SK-N-SH (cell line): ENCODE results near the gene NEU2. TPM values are rescaled to one million over a fixed set of nuclear protein-coding genes. Genes with fewer than 3 reads are reported as not detected.

Experiments
- CTCF ChIA-PET: fragments of 300-600, 350-600 bp; formaldehyde crosslinking; extraction: SDS; loops from one replicate; lab custom pipeline; 2021; lab: Yijun Ruan, JAX
- POLR2A ChIA-PET: fragments of 350-600 bp; sonication (Branson Sonifier 250); formaldehyde crosslinking; extraction: SDS; loops from one replicate; lab custom pipeline; 2020; ENCODE audit warnings: antibody characterized with exemption, inconsistent platforms; lab: Yijun Ruan, JAX
- DNase-seq: peaks from one replicate; pipeline ENCODE4 v3.0.0; 2012
- H2AFZ ChIP-seq: fragments of 200-600 bp; sonication (generic); 2 replicates; pipeline ENCODE4 v1.8.1; 2016; ENCODE audit warnings: antibody characterized with exemption, mild to moderate bottlenecking, low read depth
- H3F3A ChIP-seq: fragments of 200-600 bp; sonication (generic); replicated peaks from 2 replicates; pipeline ENCODE3; 2016; ENCODE audit warnings: antibody characterized with exemption, mild to moderate bottlenecking; ENCODE audit not compliant: insufficient read depth
- H3K27ac ChIP-seq, 2 experiments: fragments of 200-500 bp in 1 of 2; fragments of 200-600 bp in 1 of 2; sonication (Bioruptor generic) in 1 of 2; sonication (generic), shearing (Covaris generic) in 1 of 2; 2 replicates each; pipeline versions ENCODE4 v1.5.1 to v1.6.1; 2014 to 2016; ENCODE audit warnings: low read depth in 2 of 2, inconsistent platforms in 1 of 2, low read length in 1 of 2, mild to moderate bottlenecking in 1 of 2, mixed read lengths in 1 of 2
- H3K27me3 ChIP-seq: fragments of 200-600 bp; sonication (generic), shearing (Covaris generic); 2 replicates; pipeline ENCODE4 v1.6.1; 2016; ENCODE audit warnings: mixed run types; ENCODE audit not compliant: insufficient read depth
- H3K36me3 ChIP-seq, 2 experiments: fragments of 200-500 bp in 1 of 2; fragments of 200-600 bp in 1 of 2; sonication (Bioruptor generic) in 1 of 2; sonication (generic) in 1 of 2; replicated peaks in 1 of 2; 2 replicates each; pipeline versions ENCODE3 to v1.5.1; 2014 to 2016; ENCODE audit warnings: low read length in 1 of 2, mild to moderate bottlenecking in 1 of 2; ENCODE audit not compliant: insufficient read depth in 2 of 2, control insufficient read depth in 1 of 2
- H3K4me1 ChIP-seq, 2 experiments: fragments of 200-500 bp in 1 of 2; fragments of 200-600 bp in 1 of 2; sonication (Bioruptor generic) in 1 of 2; sonication (generic), shearing (Covaris generic) in 1 of 2; 2 replicates each; pipeline versions ENCODE4 v1.5.1 to v1.6.1; 2014 to 2016; ENCODE audit warnings: low read depth in 1 of 2, low read length in 1 of 2, mixed run types in 1 of 2; ENCODE audit not compliant: insufficient read depth in 2 of 2, control insufficient read depth in 1 of 2
- H3K4me2 ChIP-seq: fragments of 200-600 bp; sonication (generic), shearing (Covaris generic); 2 replicates; pipeline ENCODE4 v1.6.1; 2017; ENCODE audit warnings: mixed run types
- H3K4me3 ChIP-seq, 2 experiments: fragments of 200-500 bp in 1 of 2; fragments of 200-600 bp in 1 of 2; sonication (Bioruptor generic) in 1 of 2; sonication (generic), shearing (Covaris generic) in 1 of 2; 2 replicates each; pipeline versions ENCODE4 v1.5.1 to v1.8.1; 2014 to 2016; ENCODE audit warnings: low read depth in 2 of 2, inconsistent platforms in 1 of 2, low read length in 1 of 2, mild to moderate bottlenecking in 1 of 2, mixed read lengths in 1 of 2, moderate library complexity in 1 of 2
- H3K79me2 ChIP-seq: fragments of 200-600 bp; sonication (generic); 2 replicates; pipeline ENCODE4 v1.8.1; 2017; ENCODE audit warnings: mild to moderate bottlenecking; ENCODE audit not compliant: insufficient read depth
- H3K9ac ChIP-seq: fragments of 200-600 bp; sonication (generic); 2 replicates; pipeline ENCODE4 v1.6.1; 2017; ENCODE audit warnings: mixed run types
- H3K9me2 ChIP-seq: fragments of 200-600 bp; sonication (generic); 2 replicates; pipeline ENCODE4 v1.6.1; 2017; ENCODE audit warnings: mixed run types
- H3K9me3 ChIP-seq: fragments of 200-600 bp; sonication (generic); 2 replicates; pipeline ENCODE4 v1.6.1; 2017; ENCODE audit warnings: mixed run types, mild to moderate bottlenecking, moderate library complexity
- H4K20me1 ChIP-seq: fragments of 200-600 bp; sonication (generic); 2 replicates; pipeline ENCODE4 v1.6.1; 2017; ENCODE audit warnings: mild to moderate bottlenecking, mixed run types; ENCODE audit not compliant: insufficient read depth
- ELF1 ChIP-seq: IDR thresholded peaks from 2 replicates; pipeline ENCODE4 v1.4.0; 2012
- EP300 ChIP-seq, 2 experiments: IDR thresholded peaks; 2 replicates each; pipeline versions ENCODE4 v1.4.0 to v1.6.1; 2012; ENCODE audit warnings: borderline replicate concordance in 1 of 2, low read depth in 1 of 2, low read length in 1 of 2
- EZH2phosphoT487 ChIP-seq: fragments of 200-600 bp; sonication (generic); IDR thresholded peaks from 2 replicates; pipeline ENCODE4 v1.6.1; 2017; ENCODE audit warnings: low read depth, mixed run types, mild to moderate bottlenecking, antibody characterized with exemption, moderate library complexity, borderline replicate concordance
- FOSL2 ChIP-seq: IDR thresholded peaks from 2 replicates; pipeline ENCODE4 v1.4.0; 2012; ENCODE audit warnings: low read depth, mild to moderate bottlenecking, moderate library complexity, borderline replicate concordance
- GABPA ChIP-seq: IDR thresholded peaks from 2 replicates; pipeline ENCODE4 v1.4.0; 2012; ENCODE audit warnings: low read depth, mild to moderate bottlenecking
- GATA2 ChIP-seq: sonication (generic); formaldehyde crosslinking; IDR thresholded peaks from 2 replicates; pipeline ENCODE4 v1.5.0; 2020; ENCODE audit warnings: mild to moderate bottlenecking, missing genetic modification reagents
- JUND ChIP-seq: IDR thresholded peaks from 2 replicates; pipeline ENCODE4 v1.4.0; 2012
- MXI1 ChIP-seq: IDR thresholded peaks from 2 replicates; pipeline ENCODE4 v1.6.1; 2012; ENCODE audit warnings: mild to moderate bottlenecking, low read depth, low read length, improper control_type of control experiment
- NFIC ChIP-seq: IDR thresholded peaks from 2 replicates; pipeline ENCODE4 v1.4.0; 2012; ENCODE audit warnings: borderline replicate concordance
- NRF1 ChIP-seq: IDR thresholded peaks from 2 replicates; pipeline ENCODE4 v1.6.1; 2012; ENCODE audit warnings: low read depth, mild to moderate bottlenecking, low read length
- RAD21 ChIP-seq: IDR thresholded peaks from 2 replicates; pipeline ENCODE4 v1.6.1; 2012; ENCODE audit warnings: mild to moderate bottlenecking, low read length
- RCOR1 ChIP-seq: fragments of 150-350 bp; IDR thresholded peaks from 2 replicates; pipeline ENCODE4 v1.6.1; 2017; ENCODE audit warnings: antibody characterized with exemption, low read length
- RXRA ChIP-seq: IDR thresholded peaks from 2 replicates; pipeline ENCODE4 v1.4.0; 2012; ENCODE audit warnings: low read depth, mild to moderate bottlenecking, borderline replicate concordance
- SIN3A ChIP-seq: IDR thresholded peaks from 2 replicates; pipeline ENCODE4 v1.6.1; 2012; ENCODE audit warnings: low read depth, mild to moderate bottlenecking, low read length, moderate library complexity, borderline replicate concordance
- SMC3 ChIP-seq: IDR thresholded peaks from 2 replicates; pipeline ENCODE4 v1.6.1; 2012; ENCODE audit warnings: low read depth, low read length, improper control_type of control experiment
- USF2 ChIP-seq: fragments of 150-350 bp; IDR thresholded peaks from 2 replicates; pipeline ENCODE4 v1.6.1; 2017; ENCODE audit warnings: antibody characterized with exemption, low read length, low read depth, borderline replicate concordance
- WGBS: methylation state at CpG from one replicate; pipeline ENCODE4 v1.1.6; 2017; ENCODE audit warnings: low lambda C conversion rate; 5-methylcytosine and 5-hydroxymethylcytosine counted together
- polyA plus RNA-seq, 3 experiments: library from polyadenylated mRNA; depleted of rRNA; stranded (reverse); fragments of >200 nt; gene quantifications; 2 replicates each; pipeline ENCODE4 v1.2.3, GENCODE V29; 2012
- TF ChIP-seq, protein P1 (sequence below): fragments of 150-350 bp; IDR thresholded peaks from 2 replicates; pipeline ENCODE4 v1.6.1; 2016; ENCODE audit warnings: mild to moderate bottlenecking, low read depth, low read length
- TF ChIP-seq, protein P2 (sequence below): IDR thresholded peaks from 2 replicates; pipeline ENCODE4 v1.4.0; 2012; ENCODE audit warnings: low read depth, borderline replicate concordance
- TF ChIP-seq, protein P3 (sequence below): IDR thresholded peaks from 2 replicates; pipeline ENCODE4; 2012
- TF ChIP-seq, protein P4 (sequence below): IDR thresholded peaks from 2 replicates; pipeline ENCODE4 v1.4.0; 2012; ENCODE audit warnings: low read depth, borderline replicate concordance

NEU2 gene
- polyA plus RNA-seq, 1 of the 3 experiments (the other 2 are of a cell fraction) = not detected

DNA sequence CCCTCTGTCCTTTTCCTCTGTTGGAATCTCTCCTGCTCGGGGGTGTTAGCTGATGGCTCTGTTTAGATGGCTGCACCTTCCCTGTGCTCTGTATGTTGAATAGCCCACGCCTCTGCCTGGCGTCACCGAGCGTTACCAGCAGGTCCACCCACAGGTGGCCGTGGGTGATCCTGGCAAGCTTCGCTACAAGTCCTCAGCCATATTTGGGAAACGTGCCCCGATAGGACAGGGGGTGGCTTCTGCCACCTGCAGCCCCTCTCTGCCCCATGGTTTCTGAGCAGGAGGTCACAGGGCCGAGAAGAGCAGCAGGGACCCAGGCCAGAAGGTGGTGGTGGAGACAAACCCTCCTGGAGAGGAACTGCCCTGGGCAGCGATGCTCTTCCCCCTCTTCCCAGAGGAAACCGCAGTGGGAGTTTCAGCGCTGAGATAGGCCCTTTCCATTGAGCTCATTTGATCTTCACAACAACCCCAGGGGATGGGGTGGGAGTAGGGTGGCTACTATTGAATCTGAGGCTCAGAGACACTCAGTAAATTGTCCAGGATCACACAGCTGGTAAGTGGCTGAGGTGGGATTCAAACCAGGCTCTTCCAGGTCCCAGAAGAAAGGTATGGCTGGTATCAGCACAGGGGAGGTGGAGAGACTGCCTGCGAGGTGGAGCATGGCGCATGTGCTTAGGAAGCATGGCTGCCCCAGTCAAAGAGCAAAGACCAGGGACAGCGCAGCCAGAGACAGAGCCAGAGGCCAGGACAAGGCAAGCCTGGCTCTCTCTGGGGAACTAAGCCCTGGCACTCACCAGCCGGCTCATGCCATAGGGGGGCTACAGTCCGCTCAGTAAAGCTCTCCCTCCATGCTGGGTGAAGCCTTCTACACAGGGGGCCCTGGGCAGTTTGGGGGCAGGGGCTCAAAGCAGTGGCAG lies 34.5 kb upstream of the NEU2 start:
- H3K4me1 ChIP-seq = no peaks in the 10 kb centered on the region
- H3K79me2 ChIP-seq = no peaks in the 10 kb centered on the region
- no peak for DNase-seq
- H2AFZ ChIP-seq = no peak overlapping the region
- H3K4me2 ChIP-seq = no peak overlapping the region
- H3K27me3 ChIP-seq = no peaks in the 10 kb centered on the region
- 82% methylated on average over 13 of the region's 18 CpGs for WGBS
- no peak overlapping the region for H3K27ac ChIP-seq
- H3K9me2 ChIP-seq = no peaks in the 10 kb centered on the region
- no peaks in the 10 kb centered on the region for H4K20me1 ChIP-seq
- H3K9me3 ChIP-seq = no peaks in the 10 kb centered on the region
- CTCF ChIA-PET = interaction anchor here (1.1 kb wide), 1 partner anchor 31 kb away, joined by 3 read pairs; no protein-coding TSS in a partner anchor
- no peaks in the 10 kb centered on the region for H3F3A ChIP-seq
- POLR2A ChIA-PET = no interaction called here
- H3K36me3 ChIP-seq = no peaks in the 10 kb centered on the region
- no peak overlapping the region for H3K9ac ChIP-seq
- H3K4me3 ChIP-seq = no peak overlapping the region
- TF ChIP-seq RXRA = no peak
- TF ChIP-seq, protein P1, sequence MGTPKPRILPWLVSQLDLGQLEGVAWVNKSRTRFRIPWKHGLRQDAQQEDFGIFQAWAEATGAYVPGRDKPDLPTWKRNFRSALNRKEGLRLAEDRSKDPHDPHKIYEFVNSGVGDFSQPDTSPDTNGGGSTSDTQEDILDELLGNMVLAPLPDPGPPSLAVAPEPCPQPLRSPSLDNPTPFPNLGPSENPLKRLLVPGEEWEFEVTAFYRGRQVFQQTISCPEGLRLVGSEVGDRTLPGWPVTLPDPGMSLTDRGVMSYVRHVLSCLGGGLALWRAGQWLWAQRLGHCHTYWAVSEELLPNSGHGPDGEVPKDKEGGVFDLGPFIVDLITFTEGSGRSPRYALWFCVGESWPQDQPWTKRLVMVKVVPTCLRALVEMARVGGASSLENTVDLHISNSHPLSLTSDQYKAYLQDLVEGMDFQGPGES = no peak
- no peak for TF ChIP-seq NFIC
- TF ChIP-seq MXI1 = no peak
- TF ChIP-seq ELF1 = no peak
- TF ChIP-seq, all 33 proteins: peak for 0

GRCh38 chr2:232998666-232998985 lies 33.8 kb upstream of the NEU2 start:
- Histone ChIP-seq H3K4me3 (no peak overlapping the region), H3K27ac (no peak overlapping the region), H4K20me1 (no peaks in the 10 kb centered on the region), H3K27me3 (no peaks in the 10 kb centered on the region), H2AFZ (no peak overlapping the region), H3K9ac (no peak overlapping the region), H3K79me2 (no peaks in the 10 kb centered on the region), H3K9me2 (no peaks in the 10 kb centered on the region), H3K4me1 (no peaks in the 10 kb centered on the region), H3F3A (no peaks in the 10 kb centered on the region), H3K4me2 (no peak overlapping the region), H3K9me3 (no peaks in the 10 kb centered on the region), H3K36me3 (no peaks in the 10 kb centered on the region)
- DNase-seq = no peak
- no CpG with 5 or more reads among the region's 5 CpGs for WGBS
- ChIA-PET CTCF (interaction anchor here (1.1 kb wide), 1 partner anchor 30 kb away, joined by 3 read pairs; no protein-coding TSS in a partner anchor), POLR2A (no interaction called here)
- no peak for TF ChIP-seq GABPA
- TF ChIP-seq SIN3A = no peak
- TF ChIP-seq, protein P1 = no peak
- no peak for TF ChIP-seq NRF1
- TF ChIP-seq JUND = no peak
- TF ChIP-seq USF2 = no peak
- no peak for TF ChIP-seq GATA2 (CRISPR knock-in tag)
- TF ChIP-seq ELF1 = no peak
- TF ChIP-seq, protein P2, sequence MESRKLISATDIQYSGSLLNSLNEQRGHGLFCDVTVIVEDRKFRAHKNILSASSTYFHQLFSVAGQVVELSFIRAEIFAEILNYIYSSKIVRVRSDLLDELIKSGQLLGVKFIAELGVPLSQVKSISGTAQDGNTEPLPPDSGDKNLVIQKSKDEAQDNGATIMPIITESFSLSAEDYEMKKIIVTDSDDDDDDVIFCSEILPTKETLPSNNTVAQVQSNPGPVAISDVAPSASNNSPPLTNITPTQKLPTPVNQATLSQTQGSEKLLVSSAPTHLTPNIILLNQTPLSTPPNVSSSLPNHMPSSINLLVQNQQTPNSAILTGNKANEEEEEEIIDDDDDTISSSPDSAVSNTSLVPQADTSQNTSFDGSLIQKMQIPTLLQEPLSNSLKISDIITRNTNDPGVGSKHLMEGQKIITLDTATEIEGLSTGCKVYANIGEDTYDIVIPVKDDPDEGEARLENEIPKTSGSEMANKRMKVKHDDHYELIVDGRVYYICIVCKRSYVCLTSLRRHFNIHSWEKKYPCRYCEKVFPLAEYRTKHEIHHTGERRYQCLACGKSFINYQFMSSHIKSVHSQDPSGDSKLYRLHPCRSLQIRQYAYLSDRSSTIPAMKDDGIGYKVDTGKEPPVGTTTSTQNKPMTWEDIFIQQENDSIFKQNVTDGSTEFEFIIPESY = no peak
- no peak for TF ChIP-seq EP300 (IDR thresholded peaks at IDR 0.05; ENCODE audit: borderline replicate concordance in 1 of 2, low read depth in 1 of 2, low read length in 1 of 2)
- TF ChIP-seq, protein P3, sequence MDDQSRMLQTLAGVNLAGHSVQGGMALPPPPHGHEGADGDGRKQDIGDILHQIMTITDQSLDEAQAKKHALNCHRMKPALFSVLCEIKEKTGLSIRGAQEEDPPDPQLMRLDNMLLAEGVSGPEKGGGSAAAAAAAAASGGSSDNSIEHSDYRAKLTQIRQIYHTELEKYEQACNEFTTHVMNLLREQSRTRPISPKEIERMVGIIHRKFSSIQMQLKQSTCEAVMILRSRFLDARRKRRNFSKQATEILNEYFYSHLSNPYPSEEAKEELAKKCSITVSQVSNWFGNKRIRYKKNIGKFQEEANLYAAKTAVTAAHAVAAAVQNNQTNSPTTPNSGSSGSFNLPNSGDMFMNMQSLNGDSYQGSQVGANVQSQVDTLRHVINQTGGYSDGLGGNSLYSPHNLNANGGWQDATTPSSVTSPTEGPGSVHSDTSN = no peak
- TF ChIP-seq, protein P4, sequence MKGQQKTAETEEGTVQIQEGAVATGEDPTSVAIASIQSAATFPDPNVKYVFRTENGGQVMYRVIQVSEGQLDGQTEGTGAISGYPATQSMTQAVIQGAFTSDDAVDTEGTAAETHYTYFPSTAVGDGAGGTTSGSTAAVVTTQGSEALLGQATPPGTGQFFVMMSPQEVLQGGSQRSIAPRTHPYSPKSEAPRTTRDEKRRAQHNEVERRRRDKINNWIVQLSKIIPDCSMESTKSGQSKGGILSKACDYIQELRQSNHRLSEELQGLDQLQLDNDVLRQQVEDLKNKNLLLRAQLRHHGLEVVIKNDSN = no peak
- no peak for TF ChIP-seq RCOR1
- no peak for TF ChIP-seq RAD21
- no peak for TF ChIP-seq SMC3
- no peak for TF ChIP-seq FOSL2
- TF ChIP-seq EZH2phosphoT487 = no peak
